ENCODE measurements around the gene UGT3A2.
"Not testable (repeated sequence)": the region's sequence is repeated elsewhere in the genome, so short reads cannot be mapped to it uniquely, and the experiment has no call there.

UGT3A2 gene

DNA sequence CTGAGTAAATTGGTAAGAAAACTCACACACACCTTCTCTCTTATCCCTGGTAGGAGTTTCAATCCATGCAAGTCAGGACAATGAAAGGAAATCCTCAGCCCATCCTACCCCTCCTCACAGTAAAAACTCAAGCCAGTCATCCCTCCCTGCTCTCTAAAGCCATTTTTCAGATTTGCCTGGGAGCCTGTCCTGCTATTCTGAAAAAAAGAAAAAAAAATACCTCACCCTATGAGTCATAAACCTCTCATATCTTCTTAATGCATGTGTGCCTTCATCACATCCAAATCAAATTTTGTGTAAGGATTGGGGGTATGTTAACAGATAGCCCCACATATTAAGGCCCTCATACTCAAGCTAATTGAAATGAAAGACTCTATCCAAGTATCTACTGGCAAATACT is 14.1 kb downstream of the UGT3A2 start:
- no peak for DNase-seq

DNA sequence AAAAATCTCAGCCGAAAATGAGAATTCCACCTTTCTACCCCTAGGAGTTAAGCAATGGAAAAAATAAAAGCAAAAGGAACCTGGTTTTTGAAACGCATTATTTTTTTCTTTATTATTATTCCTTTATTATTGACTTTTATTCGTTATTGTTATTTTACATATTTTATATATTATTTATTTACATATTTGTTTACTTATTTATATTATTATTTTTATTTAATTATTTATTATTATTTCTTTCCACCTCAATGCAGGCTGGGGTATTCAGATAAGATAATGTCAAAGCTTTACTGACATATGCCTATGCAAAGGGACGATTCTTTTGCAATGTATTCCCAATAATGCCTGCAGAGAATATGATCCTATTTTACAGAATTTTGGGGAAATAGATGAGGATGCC is 16.7 kb downstream of the UGT3A2 start:
- DNase-seq = no peak

DNA sequence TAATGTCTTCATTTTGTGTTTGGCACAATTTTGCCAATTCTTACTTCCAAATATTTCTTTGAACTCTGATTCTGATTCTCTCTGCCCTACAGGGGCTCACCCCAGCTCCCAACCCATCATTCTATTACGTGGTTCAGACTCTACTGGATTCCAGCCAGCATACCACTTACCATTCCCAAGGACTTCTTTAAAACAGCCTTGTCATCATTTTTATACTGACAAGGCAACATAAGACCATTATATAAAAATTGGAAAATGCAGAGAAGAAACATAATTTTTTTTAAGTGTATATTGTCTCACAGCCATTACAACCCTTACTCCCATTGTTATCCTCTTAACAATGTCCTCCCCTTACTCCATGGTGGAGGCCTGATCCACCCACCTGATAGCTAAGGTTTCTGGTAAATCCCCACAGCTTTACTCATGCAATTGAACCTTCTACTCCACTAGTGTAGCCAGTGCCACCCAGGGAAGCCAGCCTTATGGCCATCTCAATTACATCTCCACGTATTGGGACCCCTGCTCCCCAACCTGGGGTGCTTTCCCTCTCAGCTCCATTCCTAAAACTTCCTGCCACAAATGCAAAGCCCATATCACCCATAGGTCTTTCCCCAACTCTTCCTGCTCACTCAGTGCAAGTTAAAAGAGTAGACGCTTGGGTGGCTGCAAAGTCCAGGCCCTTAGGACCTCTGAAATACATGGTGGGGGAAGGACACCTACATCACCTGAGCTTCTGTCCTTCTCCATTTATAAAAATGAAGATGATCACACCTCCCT is 19.1 kb downstream of the UGT3A2 start:
- DNase-seq = no peak

DNA sequence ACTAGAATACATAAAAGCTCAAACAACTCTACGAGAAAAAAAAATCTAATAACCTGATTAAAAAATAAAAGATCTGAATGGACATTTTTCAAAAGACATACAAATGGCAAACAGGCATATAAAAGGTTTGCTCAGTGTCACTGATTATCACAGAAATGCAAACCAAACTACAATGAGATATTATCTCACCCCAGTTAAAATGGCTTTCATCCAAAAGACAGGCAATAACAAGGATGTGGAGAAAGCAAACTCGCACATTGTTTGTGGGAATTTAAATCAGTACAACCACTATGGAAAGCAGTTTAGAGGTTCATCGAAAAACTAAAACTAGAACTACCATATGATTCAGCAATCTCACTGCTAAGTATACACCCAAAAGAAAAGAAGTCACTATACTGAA is 20.8 kb downstream of the UGT3A2 start:
- DNase-seq = no peak

DNA sequence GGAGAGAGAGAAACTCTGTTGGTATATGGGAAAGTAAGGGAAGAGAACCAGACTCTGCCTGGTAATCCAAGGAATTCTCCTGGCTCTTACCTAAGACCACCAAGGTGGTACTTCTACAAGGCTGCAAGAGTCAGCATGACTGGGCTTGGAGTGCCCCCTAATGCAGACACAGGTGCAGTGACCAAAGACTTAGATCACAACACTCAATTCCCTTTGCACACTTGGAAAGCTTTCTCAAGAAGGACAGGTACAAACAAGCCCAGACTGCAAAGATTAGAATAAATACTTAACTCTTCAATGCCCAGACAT is 25.2 kb downstream of the UGT3A2 start:
- no peak for DNase-seq

DNA sequence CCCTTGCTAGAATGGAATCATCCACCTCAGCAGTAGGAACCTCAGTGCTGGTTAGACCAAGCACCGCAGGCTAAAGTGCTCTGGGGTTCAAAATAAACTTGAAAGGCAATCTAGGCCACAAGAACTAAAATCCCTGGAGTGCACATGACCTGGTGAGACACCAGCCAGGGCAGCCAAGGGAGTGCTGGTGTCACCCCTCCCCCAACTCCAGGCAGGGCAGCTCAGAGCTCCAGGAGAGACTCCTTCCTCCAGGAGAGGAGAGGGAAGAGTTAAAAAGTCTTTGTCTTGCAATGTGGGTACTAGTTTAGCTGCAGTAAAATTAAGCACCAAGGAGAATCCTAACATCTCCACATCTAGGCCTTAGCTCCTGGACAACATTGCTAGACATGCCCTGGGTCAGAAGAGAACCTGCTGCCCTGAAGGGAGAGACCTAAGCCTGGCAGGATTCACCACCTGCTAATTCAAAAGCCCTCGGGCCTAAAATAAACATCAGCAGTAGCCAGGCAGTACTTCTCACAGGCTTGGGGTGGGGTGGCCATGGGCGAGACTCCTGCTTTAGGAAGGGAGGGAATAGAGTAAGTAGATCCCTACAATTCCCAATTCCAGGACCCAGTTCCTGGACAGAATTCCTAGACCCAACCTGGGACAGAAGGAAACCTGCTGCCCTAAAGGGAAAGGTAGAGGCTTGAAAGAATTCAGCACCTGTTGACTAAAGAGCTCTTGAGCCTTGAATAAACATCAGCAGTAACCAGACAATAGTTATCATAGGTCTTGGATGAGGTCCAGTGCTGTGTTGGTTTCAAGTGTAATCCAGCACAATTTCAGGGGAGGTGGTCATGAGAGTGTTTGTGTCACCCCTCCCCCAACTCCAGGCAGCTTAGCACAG is 25.8 kb downstream of the UGT3A2 start:
- DNase-seq = no peak

DNA sequence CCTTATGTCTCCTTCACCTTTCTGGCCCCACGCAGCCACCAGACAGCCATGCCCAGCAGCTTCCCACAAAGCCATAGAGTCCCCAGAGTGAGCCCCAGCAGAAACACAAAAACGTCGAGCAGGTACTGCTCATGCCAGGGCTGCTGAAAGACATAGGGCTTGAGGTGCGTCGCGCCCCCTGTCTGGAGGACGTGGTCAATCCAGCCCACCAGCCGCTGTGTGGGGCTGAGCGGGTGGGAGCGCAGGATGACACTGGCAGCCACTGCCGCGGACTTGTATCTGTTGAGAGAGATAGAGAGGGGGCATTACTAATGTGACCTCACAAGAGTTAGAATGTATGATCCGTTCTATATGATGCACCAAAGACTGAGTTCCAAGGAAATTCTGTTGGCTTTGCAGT is 31.0 kb downstream of the UGT3A2 start:
- DNase-seq = no peak

DNA sequence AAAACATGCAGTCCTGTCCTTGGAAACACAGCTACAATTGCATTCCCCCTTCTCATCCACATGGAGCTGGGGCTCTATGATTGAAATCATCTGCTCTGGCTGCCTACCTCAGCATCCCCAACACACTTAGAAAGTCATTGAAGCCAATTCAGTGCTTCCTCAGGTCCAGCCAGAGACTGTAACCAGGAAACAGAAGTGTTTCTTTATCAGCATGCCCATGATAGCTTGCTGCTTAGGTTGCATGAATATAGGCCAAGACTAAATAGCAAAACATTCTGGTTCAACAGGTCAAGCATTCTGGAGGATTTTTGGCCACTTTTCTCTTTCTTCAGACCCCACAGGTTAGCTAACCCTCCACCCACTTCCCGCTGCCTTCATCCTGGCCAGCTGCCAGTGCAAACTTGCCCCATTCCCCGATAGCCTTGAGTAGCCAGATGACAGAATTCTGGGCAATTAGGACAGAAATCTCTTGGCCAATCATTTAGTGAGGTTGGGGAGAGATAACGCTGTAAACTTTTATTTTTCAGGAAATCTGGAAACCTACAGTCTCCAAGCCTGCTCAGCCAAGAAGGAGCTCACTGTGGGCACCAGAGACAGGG is 32.0 kb downstream of the UGT3A2 start:
- not testable (repeated sequence) for DNase-seq

DNA sequence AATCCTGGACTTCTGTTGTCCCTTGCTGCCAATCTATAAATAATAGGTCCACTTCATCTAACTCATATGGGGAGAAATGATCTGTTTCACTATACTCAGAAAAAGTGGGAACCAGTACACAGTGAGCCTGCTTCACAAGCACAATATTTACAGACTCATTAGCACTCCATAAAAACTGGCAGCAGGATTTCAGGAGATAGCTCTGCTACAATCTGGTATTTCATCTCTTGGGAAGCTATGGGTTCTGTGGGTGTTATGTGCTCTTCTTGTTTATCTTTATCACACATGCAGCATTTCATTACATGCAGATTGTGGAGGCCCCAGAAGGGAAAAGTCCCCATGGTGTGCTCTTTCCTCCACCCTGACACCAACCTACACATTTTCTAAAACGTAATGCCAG is 33.2 kb downstream of the UGT3A2 start:
- DNase-seq = no peak

DNA sequence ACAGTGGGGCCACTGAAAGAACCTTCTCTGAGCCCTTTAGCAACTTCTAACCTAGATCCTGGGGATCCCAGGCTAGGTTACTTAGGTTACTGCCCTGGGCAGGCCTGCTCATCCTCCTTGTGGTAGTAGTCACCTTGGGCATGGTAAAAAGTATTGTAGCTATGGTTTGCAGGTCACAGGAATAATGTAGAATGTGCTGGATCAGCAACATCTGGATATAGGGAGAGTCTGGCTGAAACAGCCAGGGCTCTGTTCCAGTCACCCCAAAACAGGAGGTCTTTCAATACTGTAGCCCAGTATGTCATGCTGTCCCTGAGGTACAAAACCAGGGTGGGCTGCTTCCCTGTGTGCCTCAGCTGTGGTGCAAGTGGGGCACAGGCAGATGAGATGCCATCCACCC is 33.6 kb downstream of the UGT3A2 start:
- DNase-seq = no peak

DNA sequence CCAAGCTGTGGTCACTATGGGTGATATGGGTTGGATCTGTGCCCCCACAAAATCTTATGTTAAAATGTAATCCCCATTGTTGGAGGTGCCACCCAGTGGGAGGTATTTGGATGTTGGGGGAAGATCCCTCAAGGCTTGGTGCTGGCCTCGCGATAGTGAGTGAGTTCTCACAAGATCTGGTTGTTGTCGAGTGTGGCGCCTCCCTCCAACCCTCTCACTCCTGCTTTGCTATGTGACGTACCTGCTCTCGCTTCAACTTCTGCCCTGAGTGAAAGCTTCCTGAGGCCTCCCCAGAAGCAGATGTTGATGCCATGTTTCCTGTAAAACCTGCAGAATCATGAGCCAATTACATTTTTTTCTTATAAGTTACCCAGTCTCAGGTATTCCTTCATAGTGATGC is 35.5 kb downstream of the UGT3A2 start:
- DNase-seq = no peak

DNA sequence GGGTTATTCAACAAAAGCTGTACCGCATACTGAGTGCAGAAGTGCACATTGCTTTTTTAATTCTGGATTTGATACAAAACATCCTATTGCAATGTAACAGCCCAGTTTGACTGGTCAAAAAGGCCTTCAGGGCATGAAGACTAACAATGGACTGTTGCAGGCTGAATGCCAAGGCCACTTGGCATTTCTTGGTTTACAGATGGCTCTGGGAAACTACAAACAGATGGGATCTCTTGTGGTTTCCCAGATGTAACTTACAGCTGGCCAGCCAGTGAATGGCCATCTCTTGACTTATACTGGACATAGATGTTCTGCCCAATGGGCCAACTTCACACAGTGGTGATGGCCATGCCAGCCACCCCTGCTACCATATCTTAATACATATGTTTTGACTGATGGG is 36.8 kb downstream of the UGT3A2 start:
- no peak for DNase-seq

DNA sequence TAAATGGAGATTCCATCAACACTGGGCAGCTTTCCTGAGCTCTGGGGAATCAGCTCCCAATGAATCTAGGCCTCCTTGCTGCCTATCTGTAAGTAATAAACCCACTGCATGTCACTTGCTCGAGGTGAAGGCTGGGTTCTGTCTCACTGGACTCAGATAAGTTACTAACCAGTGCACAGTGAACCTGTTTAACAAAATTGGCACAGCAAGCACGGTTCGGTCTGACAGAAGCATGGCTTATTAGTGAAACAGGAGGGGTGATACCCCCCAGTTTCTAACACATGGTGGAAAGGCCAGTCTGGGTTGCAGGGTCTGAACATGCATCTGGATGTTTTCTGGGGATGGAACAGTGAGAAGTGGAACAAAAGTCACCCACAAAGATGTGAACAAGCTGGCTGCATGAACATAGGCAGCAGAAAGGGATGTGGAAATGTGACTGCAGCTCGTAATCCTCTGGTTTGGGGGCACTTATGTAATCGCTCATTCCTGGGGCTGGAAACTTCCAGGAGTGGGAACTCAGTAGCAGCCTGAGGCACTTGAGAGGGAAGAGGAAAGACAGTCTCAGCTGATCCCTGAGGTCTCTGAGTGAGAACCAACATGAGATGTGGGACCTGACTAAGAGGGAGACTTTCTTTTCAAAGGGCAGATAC is 37.7 kb downstream of the UGT3A2 start:
- no peak for DNase-seq

DNA sequence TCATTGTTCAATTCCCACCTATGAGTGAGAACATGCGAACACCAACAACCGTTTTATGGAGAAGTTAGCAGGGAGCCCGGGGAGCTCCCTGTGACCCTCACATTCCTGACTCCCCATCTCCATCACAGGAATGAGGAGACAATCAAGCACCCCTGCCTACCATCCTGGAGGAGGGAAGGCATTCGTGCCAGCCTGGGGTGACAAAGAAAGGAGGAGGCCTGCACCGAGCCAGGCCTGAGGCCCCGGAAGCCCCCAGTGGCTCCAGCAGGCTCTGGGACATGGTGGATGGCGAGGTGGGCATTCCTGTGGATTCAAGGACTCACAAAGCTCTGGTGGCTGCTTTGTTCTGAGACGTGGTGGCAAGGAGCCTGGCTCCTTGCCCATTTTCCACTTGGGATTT is 39.0 kb downstream of the UGT3A2 start:
- DNase-seq = no peak

DNA sequence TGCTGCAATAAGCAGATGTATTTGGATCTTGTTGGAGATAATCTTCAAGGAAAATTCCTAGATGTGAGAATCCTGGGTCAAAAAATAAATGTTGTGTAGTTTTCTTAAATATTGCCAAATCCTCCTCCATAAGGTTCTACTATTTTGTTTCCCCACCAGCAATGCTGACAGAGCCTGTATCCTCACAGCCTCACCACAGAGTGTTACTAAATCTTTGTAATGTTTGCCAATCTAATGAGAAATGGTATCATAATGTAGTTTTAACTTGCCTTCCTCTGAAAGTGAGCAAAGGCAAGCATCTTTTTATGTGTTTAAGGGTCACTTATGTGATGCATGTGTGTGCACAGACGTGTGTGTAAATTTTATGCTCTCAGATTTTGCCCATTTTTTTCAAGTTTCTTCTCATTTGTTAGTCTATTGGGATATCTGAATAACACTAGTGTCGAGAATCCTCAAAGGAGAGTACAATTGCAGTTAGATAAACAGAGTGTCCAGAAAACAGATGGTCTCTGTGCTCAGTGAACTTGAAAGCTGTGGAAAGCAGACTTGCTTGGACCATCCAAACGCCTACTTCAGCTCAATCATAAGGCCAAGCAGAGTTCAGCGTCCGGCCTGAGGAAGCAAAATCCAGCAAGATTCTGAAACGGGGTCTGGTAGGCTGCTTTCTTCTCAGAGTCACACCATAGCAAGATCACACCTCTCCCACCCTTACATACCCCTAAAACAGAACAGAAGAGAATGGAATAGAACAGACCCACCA is 39.8 kb downstream of the UGT3A2 start:
- no peak for DNase-seq

DNA sequence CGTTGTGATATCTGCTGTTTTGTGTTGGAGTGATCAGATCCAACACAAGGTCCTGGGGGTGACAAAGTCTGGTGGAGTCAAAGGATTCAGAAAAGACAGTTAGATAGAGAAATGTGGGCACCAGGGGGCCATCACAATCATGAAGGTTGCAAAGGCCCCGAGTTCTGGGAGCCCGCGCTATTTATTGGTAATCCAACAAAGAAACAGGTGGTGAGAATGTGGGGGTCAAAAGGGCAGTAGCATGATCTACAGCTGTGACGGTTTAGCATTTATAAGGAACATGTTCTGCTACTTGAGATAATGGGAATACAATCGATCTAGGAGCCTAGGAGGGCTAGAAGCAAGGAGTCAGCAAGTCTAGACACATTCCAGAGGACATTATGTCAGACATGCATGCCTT is 44.4 kb downstream of the UGT3A2 start:
- DNase-seq = not testable (repeated sequence)

DNA sequence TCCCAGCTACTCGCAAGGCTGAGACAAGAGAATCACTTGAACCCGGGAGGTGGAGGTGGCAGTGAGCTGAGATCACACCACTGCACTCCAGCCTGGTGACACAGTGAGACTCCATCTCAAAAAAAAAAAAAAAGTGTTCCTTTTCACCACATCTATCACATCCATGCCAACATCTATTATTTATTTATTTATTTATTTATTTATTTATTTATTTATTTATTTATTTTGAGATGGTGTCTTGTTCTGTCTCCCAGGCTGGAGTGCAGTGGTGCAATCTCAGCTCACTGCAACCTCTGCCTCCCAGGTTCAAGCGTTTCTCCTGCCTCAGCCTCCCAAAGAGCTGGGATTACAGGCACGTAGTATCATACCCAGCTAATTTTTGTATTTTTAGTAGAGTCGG is 47.1 kb downstream of the UGT3A2 start:
- DNase-seq = not testable (repeated sequence)

DNA sequence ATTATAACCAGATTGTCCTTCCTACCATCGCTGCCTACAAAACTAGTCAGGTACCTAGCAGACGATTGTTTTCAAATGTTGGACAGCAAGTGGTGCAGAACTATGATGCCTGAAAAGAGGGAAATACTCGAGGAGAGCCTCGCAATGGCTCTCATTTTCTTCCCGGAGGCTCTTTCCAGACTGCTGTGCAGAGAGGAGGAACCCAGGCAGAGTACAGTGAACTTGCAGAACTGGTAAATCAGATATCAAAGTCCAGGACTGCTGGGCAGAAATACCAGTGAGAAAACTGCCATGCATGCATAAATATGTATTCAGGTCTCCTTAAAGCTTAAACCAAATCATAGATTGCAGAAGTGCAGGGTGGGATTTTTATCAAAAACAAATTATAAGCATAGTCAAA is 49.1 kb downstream of the UGT3A2 start:
- no peak for DNase-seq

DNA sequence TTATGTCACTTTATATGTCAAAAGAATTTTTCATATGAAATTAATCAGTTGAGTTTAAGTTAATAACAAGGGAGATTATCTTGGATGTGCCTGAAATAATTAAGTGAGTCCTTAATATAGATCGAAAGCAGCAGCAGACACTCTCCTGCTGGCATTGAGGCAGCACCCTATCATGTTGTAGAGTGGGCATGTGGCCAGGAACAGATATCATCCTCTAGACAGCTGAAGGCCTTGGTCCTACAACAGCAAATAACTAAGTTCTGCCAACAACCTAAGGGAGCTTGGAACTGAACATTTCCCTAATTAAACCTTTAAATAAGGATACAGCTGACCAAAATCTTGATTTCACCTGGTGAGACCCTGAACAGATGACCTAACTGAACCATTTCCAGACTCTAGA is 49.7 kb downstream of the UGT3A2 start:
- DNase-seq = no peak

DNA sequence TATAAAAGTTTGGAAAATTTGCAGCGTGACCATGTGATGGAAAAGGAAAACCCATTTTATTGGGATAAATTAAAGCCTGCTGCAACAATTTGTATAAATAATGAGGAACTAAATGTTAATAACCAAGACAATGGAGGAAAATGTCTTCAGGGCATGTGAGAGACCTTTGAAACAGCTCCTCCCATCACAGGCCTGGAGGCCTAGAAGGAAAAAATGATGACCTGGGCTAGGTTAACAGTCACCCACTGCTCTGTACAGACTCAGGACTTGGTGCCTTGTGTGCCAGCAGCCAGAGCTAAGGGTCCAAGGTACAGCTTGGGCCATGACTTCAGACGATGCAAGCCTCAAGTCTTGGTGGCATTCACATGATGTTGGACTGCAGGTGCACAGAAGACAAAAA is 53.5 kb downstream of the UGT3A2 start:
- DNase-seq = no peak

DNA sequence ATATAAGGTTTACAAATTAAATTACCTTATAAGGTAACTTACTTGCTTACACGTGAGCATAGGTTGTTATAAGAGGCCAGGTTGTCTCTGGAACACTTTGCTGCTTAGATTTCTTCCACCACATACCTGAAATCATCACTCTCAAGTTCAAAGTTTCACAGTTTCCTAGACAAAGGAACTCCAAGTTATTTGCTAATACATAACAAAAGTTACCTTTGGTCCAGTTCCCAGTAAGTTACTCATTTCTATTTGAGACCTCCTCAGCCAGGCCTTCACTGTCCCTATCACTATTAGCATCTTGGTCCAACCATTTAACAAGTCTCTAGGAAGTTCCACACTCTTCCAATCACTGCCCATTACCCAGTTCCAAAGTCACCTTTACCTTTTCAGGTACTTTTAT is 57.0 kb downstream of the UGT3A2 start:
- no peak for DNase-seq

DNA sequence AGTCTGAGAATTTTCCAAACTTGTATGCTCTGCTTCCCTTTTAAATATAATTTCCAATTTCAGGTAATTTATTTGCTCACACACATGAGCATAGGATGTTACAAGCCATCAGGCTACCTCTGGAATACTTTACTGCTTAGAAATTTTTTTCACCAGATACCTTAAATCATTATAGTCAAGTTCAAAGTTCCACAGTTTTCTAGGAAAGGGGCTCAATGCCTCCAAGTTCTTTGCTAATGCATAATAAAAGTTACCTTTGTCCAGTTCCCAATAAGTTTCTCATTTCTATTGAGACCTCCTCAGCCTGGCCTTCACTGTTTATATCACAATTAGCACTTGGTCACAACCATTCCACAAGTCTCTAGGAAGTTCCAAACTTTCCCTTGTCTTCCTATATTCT is 59.3 kb downstream of the UGT3A2 start:
- no peak for DNase-seq

DNA sequence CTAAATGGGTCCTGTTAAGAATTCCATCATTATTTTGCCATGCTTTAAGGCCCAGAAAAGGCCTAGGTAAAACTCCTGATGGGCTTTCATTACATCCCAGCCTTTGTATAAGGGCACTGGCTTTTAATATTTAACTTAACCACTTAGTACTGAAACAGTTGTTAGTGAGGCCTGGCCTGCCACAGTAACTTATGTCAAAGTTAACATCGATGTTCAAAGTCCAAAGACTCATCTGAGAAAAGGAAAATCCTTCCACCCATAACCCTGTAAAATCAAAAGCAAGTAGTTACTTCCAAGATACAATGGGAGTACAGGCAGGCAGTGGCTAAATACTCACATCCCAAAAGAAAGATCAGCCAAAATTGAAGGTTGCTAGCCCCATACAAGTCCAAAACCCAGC is 60.5 kb downstream of the UGT3A2 start:
- no peak for DNase-seq
